GM12878 (cell line): ENCODE measurements around the gene ETF1. TPM values are rescaled to one million over a fixed set of nuclear protein-coding genes. Genes with fewer than 3 reads are reported as not detected.

Experiments
- ATAC-seq: fragments of 200-7000 bp; cut with Tn5 transposase; 3 replicates; pipeline ENCODE4 v1.9.1; 2020; ENCODE audit warnings: mild to moderate bottlenecking, moderate library complexity
- BruUV-seq: library from RNA; stranded (reverse); fragments of 400-500 nt; replicated peaks from 2 replicates; lab custom pipeline; 2021; lab: Mats Ljungman, UMichigan
- CTCF ChIA-PET: fragments of 300-600 bp; sonication (Branson Sonifier 250); formaldehyde crosslinking; extraction: SDS; loops from one replicate; lab custom pipeline; 2021; ENCODE audit warnings: inconsistent platforms; lab: Yijun Ruan, JAX
- POLR2A ChIA-PET: fragments of 350-600 bp; formaldehyde crosslinking; extraction: SDS; loops from one replicate; lab custom pipeline; 2021; ENCODE audit warnings: inconsistent platforms; lab: Charles Lee
- RAD21 ChIA-PET: fragments of 300-600 bp; sonication (Branson Sonifier 250); formaldehyde crosslinking; loops from one replicate; lab custom pipeline; 2023; ENCODE audit warnings: antibody characterized with exemption; ENCODE audit not compliant: unreplicated experiment; lab: Charles Lee
- SMC1A ChIA-PET: fragments of 300-600 bp; sonication (Branson Sonifier 250); formaldehyde crosslinking; loops from one replicate; lab custom pipeline; 2023; ENCODE audit not compliant: unreplicated experiment, uncharacterized antibody; lab: Charles Lee
- DNase-seq: peaks from one replicate; pipeline ENCODE4 v3.0.0-alpha.2; 2011; ENCODE audit warnings: low read depth, low spot score
- FAIRE-seq: peaks from 3 replicates; lab custom pipeline; 2011; peaks lifted over from hg19 to GRCh38; lab: Jason Lieb, UNC
- H2AFZ ChIP-seq: 2 replicates; pipeline ENCODE4 v1.6.0; 2011; ENCODE audit warnings: low read depth, low read length, control low read depth; ENCODE audit not compliant: control insufficient read depth
- H3K27ac ChIP-seq: 2 replicates; pipeline ENCODE4 v1.5.1; 2011; ENCODE audit warnings: control low read depth; ENCODE audit not compliant: control insufficient read depth, insufficient read depth
- H3K27me3 ChIP-seq, 2 experiments: replicated peaks in 1 of 2; 2 replicates each; pipeline versions ENCODE4 v1.6.0 to v1.6.1; 2011; ENCODE audit warnings: low read length in 1 of 2; ENCODE audit not compliant: control insufficient read depth in 2 of 2, insufficient read depth in 2 of 2
- H3K36me3 ChIP-seq, 2 experiments: 2 replicates each; pipeline ENCODE4 v1.5.1; 2011; ENCODE audit warnings: low read length in 1 of 2; ENCODE audit not compliant: control insufficient read depth in 2 of 2, insufficient read depth in 2 of 2
- H3K4me1 ChIP-seq: 2 replicates; pipeline ENCODE4 v1.6.1; 2011; ENCODE audit warnings: mild to moderate bottlenecking, low read length, moderate library complexity, mixed read lengths; ENCODE audit not compliant: control insufficient read depth, insufficient read depth
- H3K4me2 ChIP-seq: 2 replicates; pipeline ENCODE4 v1.6.0; 2011; ENCODE audit warnings: control low read depth; ENCODE audit not compliant: control insufficient read depth, insufficient read depth
- H3K4me3 ChIP-seq: fragments of 200-600 bp; sonication (generic); 2 replicates; pipeline ENCODE4 v1.5.1; 2016
- H3K79me2 ChIP-seq: 2 replicates; pipeline ENCODE4 v1.6.0; 2011; ENCODE audit warnings: low read length; ENCODE audit not compliant: control insufficient read depth, insufficient read depth
- H3K9ac ChIP-seq: 2 replicates; pipeline ENCODE4 v1.8.0; 2011; ENCODE audit warnings: low read length, control low read depth, mixed read lengths; ENCODE audit not compliant: control insufficient read depth, insufficient read depth
- H3K9me3 ChIP-seq: replicated peaks from 3 replicates; pipeline ENCODE4 v1.5.1; 2011; ENCODE audit warnings: mild to moderate bottlenecking, low read length; ENCODE audit not compliant: control insufficient read depth, insufficient read depth
- H4K20me1 ChIP-seq: 2 replicates; pipeline ENCODE4 v1.6.0; 2011; ENCODE audit not compliant: control insufficient read depth, insufficient read depth
- CREB1 ChIP-seq: IDR thresholded peaks from 2 replicates; pipeline ENCODE4 v1.6.1; 2012; ENCODE audit warnings: low read depth, mild to moderate bottlenecking, inconsistent platforms
- E4F1 ChIP-seq: fragments of 450-650 bp; IDR thresholded peaks from 2 replicates; pipeline ENCODE4 v1.6.1; 2018; ENCODE audit warnings: borderline replicate concordance, mild to moderate bottlenecking; ENCODE audit not compliant: partially characterized antibody
- HDAC2 ChIP-seq: fragments of 200-600 bp; sonication (generic); IDR thresholded peaks from 2 replicates; pipeline ENCODE4 v1.6.1; 2017
- NFYA ChIP-seq: IDR thresholded peaks from 2 replicates; pipeline ENCODE4 v1.6.1; 2011; ENCODE audit warnings: low read depth, mild to moderate bottlenecking, low read length, improper control_type of control experiment, borderline replicate concordance
- NRF1 ChIP-seq: conservative IDR thresholded peaks from 2 replicates; pipeline ENCODE4 v1.6.1; 2011; ENCODE audit warnings: mild to moderate bottlenecking, low read depth, low read length, improper control_type of control experiment
- SIN3A ChIP-seq: IDR thresholded peaks from 2 replicates; pipeline ENCODE4 v1.6.1; 2012; ENCODE audit warnings: low read depth, low read length, improper control_type of control experiment
- WGBS: methylation state at CpG from one replicate; pipeline ENCODE4 v1.1.6; 2016; ENCODE audit warnings: low lambda C conversion rate; ENCODE audit not compliant: insufficient replicate concordance, insufficient coverage; ENCODE audit errors: missing lambda C conversion rate; 5-methylcytosine and 5-hydroxymethylcytosine counted together
- in situ Hi-C: fragments of 300-500 bp; cut with MboI; formaldehyde crosslinking; loops from 9 replicates; pipeline ENCODE4 v1.14.3; 2018; ENCODE audit warnings: mixed read lengths
- intact Hi-C: fragments of 100-400 bp; cut with micrococcal nuclease; formaldehyde crosslinking; loops from one replicate; pipeline ENCODE4 v1.14.2; 2022; ENCODE audit not compliant: unreplicated experiment
- polyA plus RNA-seq, 11 experiments: library from polyadenylated mRNA; depleted of rRNA in 4 of 11; unstranded in 6 of 11; stranded (reverse) in 5 of 11; fragments of >200 nt; fragmentation: Nextera tagmentation in 4 of 11; fragmentation: Illumina TruSeq in 1 of 11; extraction: Ambion mirVana in 4 of 11; extraction: Trizol in 1 of 11; gene quantifications; 1 replicate in 1 of 11; 2 replicates in 10 of 11; pipeline versions ENCODE4 v1.2.1 to v1.2.3, GENCODE V29; 2011 to 2016; ENCODE audit warnings: inconsistent platforms in 2 of 11, missing spikeins in 2 of 11, low read depth in 1 of 11
- total RNA-seq, 4 experiments: library from RNA; depleted of rRNA in 3 of 4; stranded (reverse); fragments of >200 nt in 3 of 4; fragmentation: Illumina TruSeq in 1 of 4; extraction: Trizol in 1 of 4; gene quantifications; 2 replicates each; pipeline versions ENCODE4 v1.2.1 to v1.2.3, GENCODE V29; 2013 to 2021

ETF1 gene
- total and polyA plus RNA-seq, 10 of the 15 experiments (the other 5 are each of a cell fraction or from before 2014, with no cell fraction given) = 29.8 to 145 (median 108) TPM

GRCh38 chr5:138573223-138573622, 30.2 kb upstream of the ETF1 start:
- H2AFZ ChIP-seq = no peak overlapping the region
- ChIA-PET POLR2A (interaction anchor here (0.6 kb wide), 1 partner anchor 1038 kb away, joined by 4 read pairs; no protein-coding TSS in a partner anchor), CTCF (interaction anchor here (1.2 kb wide), 1 partner anchor 300 kb away, joined by 3 read pairs; no protein-coding TSS in a partner anchor)
- no peak for DNase-seq
- no peaks in the 10 kb centered on the region for H3K27me3 ChIP-seq
- peak overlapping the region; percentile 90; the same call in 1 of the 2 replicates for H3K4me2 ChIP-seq
- H3K4me1 ChIP-seq = no peaks in the 10 kb centered on the region
- no peaks in the 10 kb centered on the region for H3K9me3 ChIP-seq
- TF ChIP-seq HDAC2 (no peak), NFYA (no peak), SIN3A (no peak), NRF1 (no peak), CREB1 (no peak), E4F1 (no peak)
- TF ChIP-seq, all 136 proteins: peak for 0
- SMC1A ChIA-PET = interaction anchor here (1.1 kb wide), 1 partner anchor 11 kb away, joined by 3 read pairs; no protein-coding TSS in a partner anchor
- Histone ChIP-seq H3K36me3 (peaks cover 13 to 28% of the 10 kb centered on the region in 2 experiments), H4K20me1 (no peaks in the 10 kb centered on the region), H3K27ac (no peak overlapping the region), H3K79me2 (peaks cover 45% of the 10 kb centered on the region), H3K9ac (peak overlapping the region; percentile 92; the same call in 1 of the 2 replicates), H3K4me3 (no peak overlapping the region)
- in situ Hi-C loops = loop anchor here (10.0 kb wide), 1 partner anchor 692 kb away; no protein-coding TSS in a partner anchor
- RAD21 ChIA-PET = no interaction called here
- BruUV-seq = no TSS peak
- intact Hi-C loops = no loop called here
- no peak for FAIRE-seq
- 87% methylated on average over 8 of the region's 8 CpGs for WGBS
- ATAC-seq = no peak
